ENCODE results near the gene WDR36.

The WDR36 gene

GRCh38 chr5:111106320-111106948, 14.3 kb downstream of the WDR36 start:
- DNase-seq = no peak

GRCh38 chr5:111107371-111107770, 15.2 kb downstream of the WDR36 start:
- DNase-seq = no peak

- DNase-seq = no peak
Measured at GRCh38 chr5:111111956-111112355, 19.8 kb downstream of the WDR36 start.

- no peak for DNase-seq
Measured at GRCh38 chr5:111113678-111114077, 21.5 kb downstream of the WDR36 start.

GRCh38 chr5:111115229-111115628, 23.1 kb downstream of the WDR36 start:
- no peak for DNase-seq

GRCh38 chr5:111116550-111116949, 24.4 kb downstream of the WDR36 start:
- no peak for DNase-seq

GRCh38 chr5:111117136-111117535, 25.0 kb downstream of the WDR36 start:
- no peak for DNase-seq

GRCh38 chr5:111119221-111119620, 27.1 kb downstream of the WDR36 start:
- no peak for DNase-seq

GRCh38 chr5:111119856-111120255, 27.7 kb downstream of the WDR36 start:
- DNase-seq = no peak

GRCh38 chr5:111120911-111121310, 28.8 kb downstream of the WDR36 start:
- no peak for DNase-seq

- no peak for DNase-seq
Measured at GRCh38 chr5:111121926-111122325, 29.8 kb downstream of the WDR36 start.

- DNase-seq = no peak
Measured at GRCh38 chr5:111122398-111122797, 30.2 kb downstream of the WDR36 start.

GRCh38 chr5:111124793-111125192, 32.6 kb downstream of the WDR36 start:
- DNase-seq = no peak

- DNase-seq = no peak
Measured at GRCh38 chr5:111126896-111127295, 34.7 kb downstream of the WDR36 start.

GRCh38 chr5:111127453-111128195, 35.5 kb downstream of the WDR36 start:
- DNase-seq = no peak

GRCh38 chr5:111129938-111130337, 37.8 kb downstream of the WDR36 start:
- DNase-seq = no peak

GRCh38 chr5:111131356-111131755, 39.2 kb downstream of the WDR36 start:
- no peak for DNase-seq

- DNase-seq = no peak
Measured at GRCh38 chr5:111132076-111132475, 39.9 kb downstream of the WDR36 start.

- DNase-seq = no peak
Measured at GRCh38 chr5:111132731-111133435, 40.7 kb downstream of the WDR36 start.

- no peak for DNase-seq
Measured at GRCh38 chr5:111133436-111133751, 41.2 kb downstream of the WDR36 start.

GRCh38 chr5:111134087-111134486, 41.9 kb downstream of the WDR36 start:
- DNase-seq = no peak

GRCh38 chr5:111134864-111135263, 42.7 kb downstream of the WDR36 start:
- DNase-seq = no peak

GRCh38 chr5:111135363-111135762, 43.2 kb downstream of the WDR36 start:
- DNase-seq = no peak

GRCh38 chr5:111135946-111136345, 43.8 kb downstream of the WDR36 start:
- no peak for DNase-seq
